ENCODE data around the gene ATP9A.

GRCh38 chr20:51720384-51720783 lies 47.8 kb downstream of the ATP9A start:
- TF ChIP-seq CTCF (IDR thresholded peaks at IDR 0.05) = no peak
- TF ChIP-seq POLR2AphosphoS5 (IDR thresholded peaks at IDR 0.05; ENCODE audit: insufficient read depth in 1 of 2, low read depth in 1 of 2) = no peak
- no peak for TF ChIP-seq POLR2A (IDR thresholded peaks at IDR 0.05)
